IMR-90 (cell line): ENCODE measurements around the gene LGI4.

Experiments
- BHLHE40 ChIP-seq: fragments of 150-350 bp; IDR thresholded peaks from 2 replicates; pipeline ENCODE4 v1.6.1; 2016; ENCODE audit warnings: mild to moderate bottlenecking, low read depth, low read length
- CTCF ChIP-seq: conservative IDR thresholded peaks from 2 replicates; pipeline ENCODE4 v1.5.1; 2012; ENCODE audit warnings: mild to moderate bottlenecking, low read depth, low read length, improper control_type of control experiment
- POLR2A ChIP-seq: IDR thresholded peaks from 2 replicates; pipeline ENCODE4 v1.6.1; 2012; ENCODE audit warnings: mild to moderate bottlenecking, low read depth, low read length
- RAD21 ChIP-seq: IDR thresholded peaks from 2 replicates; pipeline ENCODE4 v1.6.1; 2012; ENCODE audit warnings: low read length, improper control_type of control experiment
- RCOR1 ChIP-seq: IDR thresholded peaks from 2 replicates; pipeline ENCODE4 v1.6.1; 2012; ENCODE audit warnings: mild to moderate bottlenecking, low read length, improper control_type of control experiment; ENCODE audit not compliant: insufficient replicate concordance
- RFX5 ChIP-seq: IDR thresholded peaks from 2 replicates; pipeline ENCODE4 v1.8.0; 2012; ENCODE audit warnings: low read depth, mild to moderate bottlenecking, low read length, moderate library complexity

DNA sequence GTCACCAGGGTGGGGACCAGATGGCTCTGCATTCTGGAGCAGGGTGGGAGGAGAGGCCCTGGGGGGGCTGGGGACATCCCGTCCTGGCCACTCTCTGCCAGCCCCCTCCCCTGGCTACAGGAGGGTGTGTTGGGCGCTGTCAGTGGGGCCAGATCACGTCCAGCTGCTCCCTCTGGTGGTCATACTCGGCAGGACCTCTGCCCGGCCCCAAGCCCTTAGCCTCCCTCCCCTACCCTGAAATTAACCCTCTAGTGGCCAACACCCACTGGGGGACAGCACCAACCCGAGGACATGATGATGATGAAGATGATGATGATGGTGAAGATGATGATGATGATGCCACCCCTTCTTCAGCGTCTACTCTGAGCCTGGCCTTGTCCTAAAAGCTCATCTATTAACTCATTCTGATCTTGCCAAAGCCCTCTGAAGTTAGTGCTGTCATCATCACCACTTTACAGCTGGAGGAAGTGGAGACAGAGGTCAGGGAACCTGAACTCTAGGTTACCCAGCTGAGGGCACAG is 590 bp upstream of the LGI4 start:
- TF ChIP-seq RAD21 (peak; percentile 67), RFX5 (no peak), POLR2A (no peak), CTCF (peak; percentile 82), RCOR1 (no peak), BHLHE40 (no peak)
